HepG2 (cell line): ENCODE measurements around the gene BLOC1S1. TPM values are rescaled to one million over a fixed set of nuclear protein-coding genes. Genes with fewer than 3 reads are reported as not detected.
A peak's percentile ranks its signal among the peaks of the same experiment; 100 is the strongest.

Experiments
- BORCS8-MEF2B ChIP-seq: sonication (generic); formaldehyde crosslinking; IDR thresholded peaks from 2 replicates; pipeline ENCODE4 v1.8.0; 2022; ENCODE audit warnings: mild to moderate bottlenecking, missing genetic modification reagents
- FOXK2 ChIP-seq: fragments of 450-650 bp; IDR thresholded peaks from 2 replicates; pipeline ENCODE4 v1.6.1; 2016
- MAZ ChIP-seq, 2 experiments: sonication (generic) in 1 of 2; formaldehyde crosslinking in 1 of 2; IDR thresholded peaks; 2 replicates each; pipeline versions ENCODE4 v1.5.0 to v1.6.1; 2012 to 2020; ENCODE audit warnings: low read depth in 2 of 2, mild to moderate bottlenecking in 2 of 2, borderline replicate concordance in 1 of 2, improper control_type of control experiment in 1 of 2, low read length in 1 of 2, missing genetic modification reagents in 1 of 2, moderate library complexity in 1 of 2
- NFKBIZ ChIP-seq: IDR thresholded peaks from 2 replicates; pipeline ENCODE4 v1.6.1; 2018; ENCODE audit warnings: missing genetic modification reagents, missing compliant biosample characterization
- NR1H2 ChIP-seq: sonication (generic); formaldehyde crosslinking; IDR thresholded peaks from 2 replicates; pipeline ENCODE4 v1.8.1; 2022; ENCODE audit warnings: low read depth, missing genetic modification reagents, borderline replicate concordance
- RAD51 ChIP-seq: fragments of 450-650 bp; IDR thresholded peaks from 2 replicates; pipeline ENCODE4 v1.6.1; 2016; ENCODE audit warnings: borderline replicate concordance
- RORA ChIP-seq: sonication (generic); formaldehyde crosslinking; IDR thresholded peaks from 2 replicates; pipeline ENCODE4 v1.5.0; 2020; ENCODE audit warnings: mild to moderate bottlenecking, missing genetic modification reagents, moderate library complexity
- SIN3B ChIP-seq: fragments of 150-350 bp; IDR thresholded peaks from 2 replicates; pipeline ENCODE4 v1.6.1; 2014; ENCODE audit warnings: low read length
- ZFP1 ChIP-seq: IDR thresholded peaks from 2 replicates; pipeline ENCODE4 v1.6.1; 2016
- ZNF101 ChIP-seq: sonication (generic); formaldehyde crosslinking; IDR thresholded peaks from 2 replicates; pipeline ENCODE4 v1.4.0; 2020; ENCODE audit warnings: mild to moderate bottlenecking, low read depth, missing genetic modification reagents, borderline replicate concordance
- ZNF569 ChIP-seq: sonication (generic); formaldehyde crosslinking; IDR thresholded peaks from 2 replicates; pipeline ENCODE4 v1.5.0; 2020; ENCODE audit warnings: mild to moderate bottlenecking, missing genetic modification reagents, moderate library complexity, borderline replicate concordance
- ZNF660 ChIP-seq: sonication (generic); formaldehyde crosslinking; IDR thresholded peaks from 2 replicates; pipeline ENCODE4 v1.5.1; 2020; ENCODE audit warnings: mild to moderate bottlenecking, low read depth, missing genetic modification reagents, borderline replicate concordance
- ZNF773 ChIP-seq: sonication (generic); formaldehyde crosslinking; IDR thresholded peaks from 2 replicates; pipeline ENCODE4 v1.4.0; 2020; ENCODE audit warnings: missing genetic modification reagents, borderline replicate concordance
- polyA plus RNA-seq, 8 experiments: library from polyadenylated mRNA; depleted of rRNA in 3 of 8; stranded (reverse) in 7 of 8; unstranded in 1 of 8; fragments of >200 nt; fragmentation: Illumina TruSeq in 4 of 8; extraction: Trizol in 4 of 8; gene quantifications; 2 replicates each; pipeline versions ENCODE4 v1.2.1 to v1.2.3, GENCODE V29; 2011 to 2016; ENCODE audit warnings: low read depth in 4 of 8, missing spikeins in 1 of 8, mixed read lengths in 1 of 8; ENCODE audit not compliant: insufficient read depth in 1 of 8
- total RNA-seq, 5 experiments: library from RNA; depleted of rRNA; stranded (reverse); fragments of >200 nt; fragmentation: Illumina TruSeq; extraction: Trizol; gene quantifications; 2 replicates each; pipeline ENCODE4 v1.2.3, GENCODE V29; 2016; ENCODE audit warnings: low read depth in 1 of 5
- TF ChIP-seq, protein P1 (sequence below), 2 experiments: sonication (generic) in 1 of 2; formaldehyde crosslinking in 1 of 2; IDR thresholded peaks; 2 replicates each; pipeline versions ENCODE4 v1.6.1 to v1.9.0; 2014 to 2022; ENCODE audit warnings: antibody characterized with exemption in 1 of 2, borderline replicate concordance in 1 of 2, inconsistent platforms in 1 of 2, low read depth in 1 of 2, missing genetic modification reagents in 1 of 2
- TF ChIP-seq, protein P2 (sequence below): sonication (generic); formaldehyde crosslinking; IDR thresholded peaks from 2 replicates; pipeline ENCODE4 v1.5.1; 2020; ENCODE audit warnings: missing genetic modification reagents, mild to moderate bottlenecking, borderline replicate concordance
- TF ChIP-seq, protein P3 (sequence below): IDR thresholded peaks from 2 replicates; pipeline ENCODE4 v1.6.1; 2012; ENCODE audit warnings: low read length, improper control_type of control experiment

BLOC1S1 gene
- total and polyA plus RNA-seq, 2 of the 13 experiments (the other 11 are each of a cell fraction or from before 2014, with no cell fraction given), result 55.1 to 95.3 TPM

DNA sequence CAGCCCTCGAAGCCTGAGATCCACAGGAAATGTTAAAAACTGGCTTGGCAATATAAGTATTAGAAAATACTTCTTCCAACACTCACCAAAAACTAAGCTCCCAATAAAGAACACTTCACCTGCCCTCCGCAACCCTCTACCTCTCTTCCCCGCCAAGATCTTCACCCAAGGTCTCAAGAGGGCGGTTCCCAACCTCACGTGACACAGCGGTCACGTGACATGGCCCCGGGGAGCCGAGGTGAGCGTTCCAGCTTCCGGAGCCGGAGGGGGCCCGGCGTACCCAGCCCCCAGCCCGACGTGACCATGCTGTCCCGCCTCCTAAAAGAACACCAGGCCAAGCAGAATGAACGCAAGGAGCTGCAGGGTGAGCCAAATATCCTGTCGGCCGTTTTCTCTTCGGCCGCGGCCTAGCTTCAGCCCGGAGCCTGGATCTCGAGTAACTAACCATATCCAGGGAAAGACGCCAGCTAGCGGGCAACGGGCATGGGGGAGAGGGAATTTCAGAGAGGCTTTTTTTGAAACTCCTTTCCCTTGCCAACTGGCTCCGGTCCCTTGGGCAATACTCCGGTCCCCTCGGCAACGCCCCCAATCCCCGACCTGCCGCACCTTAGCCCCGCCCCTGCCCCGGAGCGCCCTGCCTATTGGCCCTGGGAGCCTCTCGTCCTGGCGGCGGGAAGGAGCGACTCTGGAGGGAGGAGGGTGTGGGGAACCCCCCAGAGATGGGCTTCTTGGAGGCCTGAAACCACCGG is at the start of gene BLOC1S1 (continued):
- TF ChIP-seq, protein P1, sequence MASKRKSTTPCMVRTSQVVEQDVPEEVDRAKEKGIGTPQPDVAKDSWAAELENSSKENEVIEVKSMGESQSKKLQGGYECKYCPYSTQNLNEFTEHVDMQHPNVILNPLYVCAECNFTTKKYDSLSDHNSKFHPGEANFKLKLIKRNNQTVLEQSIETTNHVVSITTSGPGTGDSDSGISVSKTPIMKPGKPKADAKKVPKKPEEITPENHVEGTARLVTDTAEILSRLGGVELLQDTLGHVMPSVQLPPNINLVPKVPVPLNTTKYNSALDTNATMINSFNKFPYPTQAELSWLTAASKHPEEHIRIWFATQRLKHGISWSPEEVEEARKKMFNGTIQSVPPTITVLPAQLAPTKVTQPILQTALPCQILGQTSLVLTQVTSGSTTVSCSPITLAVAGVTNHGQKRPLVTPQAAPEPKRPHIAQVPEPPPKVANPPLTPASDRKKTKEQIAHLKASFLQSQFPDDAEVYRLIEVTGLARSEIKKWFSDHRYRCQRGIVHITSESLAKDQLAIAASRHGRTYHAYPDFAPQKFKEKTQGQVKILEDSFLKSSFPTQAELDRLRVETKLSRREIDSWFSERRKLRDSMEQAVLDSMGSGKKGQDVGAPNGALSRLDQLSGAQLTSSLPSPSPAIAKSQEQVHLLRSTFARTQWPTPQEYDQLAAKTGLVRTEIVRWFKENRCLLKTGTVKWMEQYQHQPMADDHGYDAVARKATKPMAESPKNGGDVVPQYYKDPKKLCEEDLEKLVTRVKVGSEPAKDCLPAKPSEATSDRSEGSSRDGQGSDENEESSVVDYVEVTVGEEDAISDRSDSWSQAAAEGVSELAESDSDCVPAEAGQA (IDR thresholded peaks at IDR 0.05; ENCODE audit: low read depth), result peak; percentile 51; the same call in 1 of the 2 replicates
- TF ChIP-seq, protein P1 (CRISPR knock-in tag; IDR thresholded peaks at IDR 0.05; ENCODE audit: borderline replicate concordance), result no peak
- TF ChIP-seq FOXK2 (no peak), NFKBIZ (CRISPR knock-in tag) (peak; percentile 69; the same call in 1 of the 2 replicates), ZNF773 (CRISPR knock-in tag) (no peak), RORA (no peak), MAZ (IDR thresholded peaks at IDR 0.05; ENCODE audit: borderline replicate concordance, low read depth, low read length) (no peak), MAZ (CRISPR knock-in tag; IDR thresholded peaks at IDR 0.05; ENCODE audit: low read depth) (peak; percentile 41; the same call in 1 of the 2 replicates), NR1H2 (CRISPR knock-in tag) (no peak), ZNF101 (CRISPR knock-in tag) (no peak), ZNF569 (no peak), ZNF660 (CRISPR knock-in tag) (no peak), SIN3B (peak; percentile 90), RAD51 (peak; percentile 99), BORCS8-MEF2B (peak; percentile 84), ZFP1 (CRISPR knock-in tag) (no peak)
- TF ChIP-seq, protein P2, sequence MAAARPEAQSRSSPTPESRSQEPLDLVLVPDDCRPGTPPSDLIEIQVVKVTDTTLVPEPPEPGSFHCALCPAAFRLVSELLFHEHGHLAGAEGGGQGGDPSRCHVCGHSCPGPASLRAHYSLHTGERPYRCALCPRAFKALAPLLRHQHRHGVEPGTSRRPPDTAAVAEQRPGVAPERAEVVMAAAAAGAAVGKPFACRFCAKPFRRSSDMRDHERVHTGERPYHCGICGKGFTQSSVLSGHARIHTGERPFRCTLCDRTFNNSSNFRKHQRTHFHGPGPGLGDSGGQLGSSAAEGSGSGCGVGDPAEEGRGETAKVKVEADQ (CRISPR knock-in tag), result peak; percentile 53; the same call in 1 of the 2 replicates
- TF ChIP-seq, protein P3, sequence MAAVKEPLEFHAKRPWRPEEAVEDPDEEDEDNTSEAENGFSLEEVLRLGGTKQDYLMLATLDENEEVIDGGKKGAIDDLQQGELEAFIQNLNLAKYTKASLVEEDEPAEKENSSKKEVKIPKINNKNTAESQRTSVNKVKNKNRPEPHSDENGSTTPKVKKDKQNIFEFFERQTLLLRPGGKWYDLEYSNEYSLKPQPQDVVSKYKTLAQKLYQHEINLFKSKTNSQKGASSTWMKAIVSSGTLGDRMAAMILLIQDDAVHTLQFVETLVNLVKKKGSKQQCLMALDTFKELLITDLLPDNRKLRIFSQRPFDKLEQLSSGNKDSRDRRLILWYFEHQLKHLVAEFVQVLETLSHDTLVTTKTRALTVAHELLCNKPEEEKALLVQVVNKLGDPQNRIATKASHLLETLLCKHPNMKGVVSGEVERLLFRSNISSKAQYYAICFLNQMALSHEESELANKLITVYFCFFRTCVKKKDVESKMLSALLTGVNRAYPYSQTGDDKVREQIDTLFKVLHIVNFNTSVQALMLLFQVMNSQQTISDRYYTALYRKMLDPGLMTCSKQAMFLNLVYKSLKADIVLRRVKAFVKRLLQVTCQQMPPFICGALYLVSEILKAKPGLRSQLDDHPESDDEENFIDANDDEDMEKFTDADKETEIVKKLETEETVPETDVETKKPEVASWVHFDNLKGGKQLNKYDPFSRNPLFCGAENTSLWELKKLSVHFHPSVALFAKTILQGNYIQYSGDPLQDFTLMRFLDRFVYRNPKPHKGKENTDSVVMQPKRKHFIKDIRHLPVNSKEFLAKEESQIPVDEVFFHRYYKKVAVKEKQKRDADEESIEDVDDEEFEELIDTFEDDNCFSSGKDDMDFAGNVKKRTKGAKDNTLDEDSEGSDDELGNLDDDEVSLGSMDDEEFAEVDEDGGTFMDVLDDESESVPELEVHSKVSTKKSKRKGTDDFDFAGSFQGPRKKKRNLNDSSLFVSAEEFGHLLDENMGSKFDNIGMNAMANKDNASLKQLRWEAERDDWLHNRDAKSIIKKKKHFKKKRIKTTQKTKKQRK, result no peak
